ENCODE measurements around the gene PTPRE.

The PTPRE gene

GRCh38 chr10:128005858-128006257 lies 99.0 kb downstream of the PTPRE start:
- no peak for DNase-seq

DNA sequence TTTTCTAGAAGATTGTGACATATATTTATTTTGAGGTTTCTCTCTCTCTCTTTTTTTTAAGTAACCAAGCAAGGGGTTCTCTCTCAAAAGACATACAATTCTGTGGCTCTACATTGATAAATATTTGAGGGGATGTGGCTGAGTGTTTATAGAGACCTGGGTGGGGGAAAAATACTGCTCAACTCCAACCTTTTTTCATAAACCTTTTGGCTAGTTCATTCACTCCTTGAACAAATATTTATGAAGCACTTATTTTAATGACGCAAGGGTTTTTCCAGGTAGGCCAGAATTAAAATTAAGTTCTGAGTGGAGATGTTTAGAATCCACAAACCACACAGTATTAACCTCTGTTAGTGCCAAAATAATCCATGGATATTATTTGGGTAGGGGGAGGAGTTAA lies 100.2 kb downstream of the PTPRE start:
- DNase-seq, result no peak

- DNase-seq, result no peak
Measured at GRCh38 chr10:128007971-128008370, 101.1 kb downstream of the PTPRE start.

DNA sequence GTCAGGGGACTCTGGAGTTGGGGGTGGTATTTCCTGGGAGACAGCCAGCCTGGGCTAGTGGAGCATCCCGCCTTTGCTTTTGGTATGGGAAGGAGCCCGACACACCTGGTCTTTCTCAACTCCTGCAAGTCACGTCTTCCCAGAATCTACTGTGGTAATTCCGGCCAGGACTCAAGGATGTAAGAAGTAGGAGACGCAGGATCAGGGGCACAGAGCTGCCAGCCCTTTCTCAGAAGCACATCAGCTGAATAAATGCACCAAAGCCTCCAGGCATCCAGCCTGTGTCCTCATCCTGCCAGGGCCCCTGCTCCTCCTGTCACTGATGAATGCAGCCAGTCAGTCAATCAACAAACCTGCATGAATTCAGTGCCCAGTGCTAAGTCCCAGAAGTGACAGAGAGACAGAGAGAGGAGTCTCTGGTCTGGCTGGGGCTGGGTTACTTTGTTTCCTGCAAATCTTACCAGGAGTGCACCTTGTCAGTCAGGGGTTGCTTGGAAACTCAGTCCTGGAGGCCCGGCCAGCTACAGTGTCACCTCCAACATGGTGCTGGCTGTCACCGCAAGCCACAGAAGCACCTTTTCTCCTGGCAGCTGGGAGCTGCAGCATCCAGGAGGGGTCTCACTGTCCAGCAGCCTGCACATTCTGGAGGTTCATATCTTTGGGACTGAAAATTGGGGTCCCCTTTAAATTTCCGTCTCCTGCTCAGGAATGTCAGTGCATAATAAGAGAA lies 101.8 kb downstream of the PTPRE start:
- no peak for DNase-seq

GRCh38 chr10:128009372-128010126 lies 102.6 kb downstream of the PTPRE start:
- DNase-seq, result no peak

- peak; percentile 84 for DNase-seq
Measured at GRCh38 chr10:128011059-128011979, 104.4 kb downstream of the PTPRE start.

GRCh38 chr10:128013626-128014025 lies 106.7 kb downstream of the PTPRE start:
- no peak for DNase-seq

GRCh38 chr10:128014236-128014635 lies 107.3 kb downstream of the PTPRE start:
- no peak for DNase-seq

GRCh38 chr10:128016423-128017060 lies 109.6 kb downstream of the PTPRE start:
- DNase-seq, result no peak

GRCh38 chr10:128017822-128018221 lies 110.9 kb downstream of the PTPRE start:
- no peak for DNase-seq

- no peak for DNase-seq
Measured at GRCh38 chr10:128018236-128018635, 111.3 kb downstream of the PTPRE start.

DNA sequence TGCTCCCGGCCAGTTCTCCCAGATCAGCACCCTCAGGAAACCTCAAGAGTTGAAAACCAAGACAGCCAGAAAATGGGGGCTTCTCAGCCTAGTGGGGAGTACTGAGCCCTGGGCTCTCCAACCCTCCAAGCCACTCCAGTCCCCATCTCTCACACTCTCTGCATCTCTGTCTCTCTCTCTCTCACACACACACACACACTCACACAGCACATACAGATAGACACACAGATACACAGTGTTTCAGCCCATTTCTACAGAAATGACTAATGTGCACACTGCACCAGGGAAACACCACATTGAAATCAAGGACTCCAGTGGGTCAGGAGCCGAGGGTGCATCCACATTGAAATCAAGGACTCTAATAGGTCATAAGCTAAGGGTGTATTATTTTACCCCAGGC lies 111.8 kb downstream of the PTPRE start:
- no peak for DNase-seq

DNA sequence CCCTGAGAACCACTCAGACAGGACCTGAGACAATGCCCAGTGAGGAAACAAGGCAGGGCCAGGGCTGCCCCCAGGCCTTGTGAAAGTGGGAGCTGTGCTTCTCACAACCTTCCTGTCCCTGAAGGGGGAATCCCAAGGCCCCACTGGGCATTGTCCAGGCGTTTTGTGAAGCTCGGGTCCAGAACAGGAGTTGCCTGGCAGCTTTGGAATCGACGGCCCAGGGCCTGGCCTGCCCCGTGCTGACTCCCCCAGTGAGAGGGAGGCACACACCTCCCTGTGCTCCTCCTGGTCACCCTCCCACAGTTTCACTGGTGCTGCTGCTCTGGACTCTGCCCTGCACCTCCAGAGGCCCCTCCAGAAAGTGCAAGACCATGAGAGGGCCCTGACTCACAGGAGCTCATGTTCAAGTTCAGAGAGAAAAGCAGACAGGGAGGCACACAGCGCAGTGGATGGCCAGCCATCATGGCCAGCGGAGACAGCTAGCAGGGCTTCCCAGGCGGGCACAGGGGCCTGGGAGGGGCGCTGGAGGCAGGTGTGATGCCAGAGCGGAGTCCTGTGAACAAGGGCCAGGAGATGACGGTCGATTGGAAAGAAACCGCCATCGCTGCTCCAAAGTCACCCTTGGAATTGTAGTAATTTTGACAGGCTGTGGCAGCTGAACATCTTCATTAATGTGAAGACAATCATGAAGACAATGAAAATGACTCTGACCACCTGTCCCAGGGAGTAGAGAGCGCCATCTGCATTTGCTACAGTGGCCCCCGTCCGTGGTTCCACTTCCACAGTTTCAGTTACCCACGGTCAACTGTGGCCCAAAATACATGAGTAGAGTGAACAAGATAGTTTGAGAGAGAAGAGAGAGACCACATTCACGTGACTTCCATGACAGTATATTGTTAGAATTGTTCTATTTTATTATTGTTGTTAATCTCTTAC lies 115.6 kb downstream of the PTPRE start:
- no peak for DNase-seq

DNA sequence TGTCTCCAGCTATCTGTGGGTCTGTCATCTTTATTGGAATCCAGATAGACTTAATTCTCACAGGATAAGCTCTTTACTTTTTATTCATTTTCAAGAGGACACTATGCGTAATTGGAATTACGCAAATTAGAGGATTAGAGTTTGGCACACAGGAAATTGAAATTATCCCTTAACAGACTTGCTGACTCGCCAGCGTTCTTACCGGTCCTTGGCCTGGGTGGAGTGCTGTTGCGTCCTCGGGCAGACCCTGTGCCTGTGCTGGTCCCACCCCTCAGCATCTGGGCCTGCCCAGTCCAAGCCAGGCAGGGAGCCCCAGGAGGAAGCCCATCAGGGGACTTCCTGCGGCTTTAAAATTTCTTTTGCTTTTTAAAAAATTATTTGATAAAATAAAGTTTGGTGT lies 117.5 kb downstream of the PTPRE start:
- DNase-seq, result no peak

DNA sequence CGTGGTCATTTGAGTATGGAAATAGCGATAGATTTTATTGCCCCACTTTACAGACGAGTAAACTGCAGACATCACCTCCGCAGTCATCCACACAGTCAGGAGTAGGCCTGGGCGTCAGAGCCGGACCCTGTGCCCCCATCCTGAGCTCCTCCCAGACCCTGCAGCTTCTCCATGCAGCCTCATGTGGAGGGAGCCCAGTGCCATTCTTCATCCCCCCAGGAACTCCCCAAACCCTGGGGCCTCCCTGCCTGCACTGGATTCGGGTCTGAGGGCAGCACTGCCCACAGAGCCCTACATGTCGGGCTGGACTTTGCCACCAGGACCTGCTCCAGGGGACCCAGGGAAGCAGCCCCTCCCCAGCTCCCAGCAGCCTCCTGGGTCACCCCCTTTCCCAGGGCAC lies 118.5 kb downstream of the PTPRE start:
- DNase-seq, result no peak

DNA sequence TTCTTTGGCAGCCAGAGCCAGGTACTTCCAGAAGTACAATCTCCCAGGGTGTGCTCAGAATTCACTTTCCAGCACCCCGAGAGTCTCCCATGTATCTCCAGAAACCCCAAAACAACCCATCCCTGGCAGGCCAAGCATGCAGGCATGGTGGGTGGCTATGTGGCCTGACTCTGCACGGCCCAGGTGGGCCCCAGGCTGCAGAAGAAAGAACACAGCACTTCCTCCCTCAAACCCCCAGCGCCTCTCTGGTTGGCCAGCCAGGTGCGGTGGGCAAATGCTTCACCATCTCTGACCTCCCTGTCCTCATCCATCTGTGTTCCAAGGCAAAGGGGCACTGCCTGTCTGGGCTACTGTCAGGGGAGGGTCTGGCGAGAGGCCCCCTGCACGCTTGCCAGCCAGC lies 119.0 kb downstream of the PTPRE start:
- DNase-seq, result no peak

- DNase-seq, result no peak
Measured at GRCh38 chr10:128026615-128027300, 119.9 kb downstream of the PTPRE start.

DNA sequence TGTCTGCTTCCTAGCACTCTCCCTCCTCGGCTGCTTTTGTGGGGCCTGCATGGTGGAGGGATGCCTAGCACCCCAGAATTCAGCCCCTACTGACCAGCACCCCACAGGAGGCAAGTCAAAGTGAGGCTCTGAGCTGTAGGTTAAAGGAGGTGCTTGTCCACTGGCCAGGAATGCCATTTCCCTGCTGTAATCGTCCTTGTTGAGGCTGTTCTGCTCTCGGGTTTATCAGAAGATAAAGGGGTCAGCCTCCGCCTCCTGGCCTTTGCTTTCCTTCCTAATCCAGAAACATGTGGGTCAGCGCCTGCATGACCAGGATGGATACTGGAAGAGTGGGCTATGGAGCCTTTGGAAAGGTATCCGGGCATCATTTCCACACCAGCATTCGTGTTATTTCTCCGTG lies 120.4 kb downstream of the PTPRE start:
- no peak for DNase-seq

GRCh38 chr10:128027822-128028507 lies 121.1 kb downstream of the PTPRE start:
- no peak for DNase-seq

GRCh38 chr10:128028508-128029289 lies 121.8 kb downstream of the PTPRE start:
- DNase-seq, result no peak
